Activated CD8-positive, alpha-beta T cell treated with anti-CD3 and anti-CD28 coated beads for 36 hours (primary cell): ENCODE measurements around the gene CGB2. TPM values are rescaled to one million over a fixed set of nuclear protein-coding genes. Genes with fewer than 3 reads are reported as not detected.
A peak's percentile ranks its signal among the peaks of the same experiment; 100 is the strongest.
"Not testable (repeated sequence)": the region's sequence is repeated elsewhere in the genome, so short reads cannot be mapped to it uniquely, and the experiment has no call there.

Source experiments
- ATAC-seq: fragments of 200-7000 bp; cut with Tn5 transposase; one replicate; pipeline ENCODE4 v1.10.0; 2021; ENCODE audit warnings: mild to moderate bottlenecking, moderate library complexity
- CTCF ChIA-PET: fragments of 350-600 bp; sonication (Branson Sonifier 250); formaldehyde crosslinking; loops from one replicate; lab custom pipeline; 2021; ENCODE audit warnings: antibody characterized with exemption; lab: Charles Lee
- POLR2A ChIA-PET: fragments of 350-600 bp; sonication (Branson Sonifier 250); formaldehyde crosslinking; loops from one replicate; lab custom pipeline; 2021; ENCODE audit warnings: antibody characterized with exemption; lab: Charles Lee
- DNase-seq: peaks from one replicate; pipeline ENCODE4 v3.0.0-alpha.2; 2020
- H3K27ac Mint-ChIP-seq: one replicate; pipeline ENCODE4 v1.8.0; 2021; ENCODE audit warnings: mild to moderate bottlenecking, mixed read lengths
- H3K27me3 Mint-ChIP-seq: one replicate; pipeline ENCODE4 v1.8.0; 2021; ENCODE audit warnings: mixed read lengths
- H3K36me3 Mint-ChIP-seq: one replicate; pipeline ENCODE4 v1.8.0; 2021; ENCODE audit warnings: low read depth, mixed read lengths
- H3K4me1 Mint-ChIP-seq: one replicate; pipeline ENCODE4 v1.8.0; 2021; ENCODE audit warnings: low read depth, mixed read lengths
- H3K4me3 Mint-ChIP-seq: one replicate; pipeline ENCODE4 v1.8.0; 2021; ENCODE audit warnings: mild to moderate bottlenecking, moderate library complexity, mixed read lengths
- H3K9me3 Mint-ChIP-seq: one replicate; pipeline ENCODE4 v1.8.0; 2021; ENCODE audit warnings: mixed read lengths
- intact Hi-C: fragments of 100-400 bp; cut with micrococcal nuclease; formaldehyde crosslinking; loops from one replicate; pipeline ENCODE4 v1.10.0; 2022
- microRNA-seq: library from miRNA; unstranded; fragments of <30 nt; microRNA quantifications from one replicate; pipeline ENCODE4 v1.2.0, GENCODE V29; 2022; ENCODE audit warnings: borderline microRNAs expressed, borderline replicate concordance
- total RNA-seq, 2 experiments: library from RNA; stranded (reverse); gene quantifications; one replicate each; pipeline ENCODE4 v1.2.3, GENCODE V29; 2021
- TF ChIP-seq, protein P1 (sequence below): fragments of 200-600 bp; IDR thresholded peaks from one replicate; pipeline ENCODE4 v1.8.0; 2022; ENCODE audit warnings: antibody characterized with exemption, mild to moderate bottlenecking

Gene CGB2
- total RNA-seq, 2 experiments from 2014 or later = not detected

DNA sequence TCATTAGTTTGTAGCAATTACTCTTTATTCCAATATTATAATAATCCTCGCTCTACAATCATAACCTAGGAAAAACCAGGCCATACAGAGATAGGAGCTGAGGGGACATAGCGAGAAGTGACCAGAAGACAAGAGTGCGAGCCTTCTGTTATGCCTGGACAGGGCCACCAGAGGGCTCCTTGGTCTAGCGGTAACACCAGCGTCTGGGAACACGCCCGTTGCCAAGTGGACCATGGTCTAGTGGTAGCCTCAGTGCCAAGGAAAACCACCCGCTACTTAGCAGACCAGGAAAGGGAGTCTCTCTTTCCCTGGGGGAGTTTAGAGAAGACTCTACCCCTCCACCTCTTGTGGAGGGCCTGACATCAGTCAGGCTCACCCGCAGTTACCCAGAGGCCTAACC, 43.2 kb downstream of the CGB2 start:
- ATAC-seq, POLR2A ChIA-PET: not testable (repeated sequence)
- DNase-seq = peak; percentile 33

DNA sequence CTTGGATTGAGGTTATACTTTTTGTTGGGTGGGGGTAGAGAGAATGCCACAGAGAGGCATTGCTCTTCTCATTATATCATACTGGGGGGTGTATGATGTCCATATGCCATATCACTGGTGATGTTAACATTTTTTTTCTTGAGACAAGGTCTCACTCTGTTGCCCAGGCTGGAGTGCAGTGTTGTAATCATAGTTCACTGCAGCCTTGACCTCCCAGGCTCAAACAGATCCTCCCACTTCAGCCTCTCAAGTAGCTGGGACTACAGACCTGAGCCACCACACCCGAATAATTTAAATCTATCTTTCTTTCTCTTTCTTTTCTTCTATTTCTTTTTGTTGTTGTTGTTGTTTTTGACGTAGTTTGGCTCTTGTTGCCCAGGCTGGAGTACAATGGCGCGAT, 48.7 kb downstream of the CGB2 start:
- TF ChIP-seq, protein P1, sequence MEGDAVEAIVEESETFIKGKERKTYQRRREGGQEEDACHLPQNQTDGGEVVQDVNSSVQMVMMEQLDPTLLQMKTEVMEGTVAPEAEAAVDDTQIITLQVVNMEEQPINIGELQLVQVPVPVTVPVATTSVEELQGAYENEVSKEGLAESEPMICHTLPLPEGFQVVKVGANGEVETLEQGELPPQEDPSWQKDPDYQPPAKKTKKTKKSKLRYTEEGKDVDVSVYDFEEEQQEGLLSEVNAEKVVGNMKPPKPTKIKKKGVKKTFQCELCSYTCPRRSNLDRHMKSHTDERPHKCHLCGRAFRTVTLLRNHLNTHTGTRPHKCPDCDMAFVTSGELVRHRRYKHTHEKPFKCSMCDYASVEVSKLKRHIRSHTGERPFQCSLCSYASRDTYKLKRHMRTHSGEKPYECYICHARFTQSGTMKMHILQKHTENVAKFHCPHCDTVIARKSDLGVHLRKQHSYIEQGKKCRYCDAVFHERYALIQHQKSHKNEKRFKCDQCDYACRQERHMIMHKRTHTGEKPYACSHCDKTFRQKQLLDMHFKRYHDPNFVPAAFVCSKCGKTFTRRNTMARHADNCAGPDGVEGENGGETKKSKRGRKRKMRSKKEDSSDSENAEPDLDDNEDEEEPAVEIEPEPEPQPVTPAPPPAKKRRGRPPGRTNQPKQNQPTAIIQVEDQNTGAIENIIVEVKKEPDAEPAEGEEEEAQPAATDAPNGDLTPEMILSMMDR = no peak
- ChIA-PET CTCF (interaction anchor here (1.6 to 3.9 kb wide), 2 partner anchors 18 to 118 kb away, joined by 3 to 18 read pairs; no protein-coding TSS in a partner anchor), POLR2A (no interaction called here)
- DNase-seq (no peak), ATAC-seq (no peak)
- Mint-ChIP-seq H3K36me3 (peaks cover 2% of the 10 kb centered on the region), H3K27ac (no peak overlapping the region), H3K4me1 (peaks cover 6% of the 10 kb centered on the region), H3K27me3 (peaks cover 6% of the 10 kb centered on the region), H3K9me3 (no peaks in the 10 kb centered on the region), H3K4me3 (no peak overlapping the region)
- intact Hi-C loops = no loop called here

More for the DNA sequence above, 43.2 kb downstream of the CGB2 start:
- H3K36me3 Mint-ChIP-seq, H3K27ac Mint-ChIP-seq, H3K4me1 Mint-ChIP-seq, H3K4me3 Mint-ChIP-seq, H3K9me3 Mint-ChIP-seq, intact Hi-C loops: not testable (repeated sequence)
- TF ChIP-seq, protein P1 = peak; percentile 62
- CTCF ChIA-PET = interaction anchor here (1.0 to 2.4 kb wide), 5 partner anchors 12 to 150 kb away, joined by 3 to 8 read pairs (median 4); partner anchors contain the start of gene CGB7
- peaks cover 44% of the 10 kb centered on the region for H3K27me3 Mint-ChIP-seq

DNA sequence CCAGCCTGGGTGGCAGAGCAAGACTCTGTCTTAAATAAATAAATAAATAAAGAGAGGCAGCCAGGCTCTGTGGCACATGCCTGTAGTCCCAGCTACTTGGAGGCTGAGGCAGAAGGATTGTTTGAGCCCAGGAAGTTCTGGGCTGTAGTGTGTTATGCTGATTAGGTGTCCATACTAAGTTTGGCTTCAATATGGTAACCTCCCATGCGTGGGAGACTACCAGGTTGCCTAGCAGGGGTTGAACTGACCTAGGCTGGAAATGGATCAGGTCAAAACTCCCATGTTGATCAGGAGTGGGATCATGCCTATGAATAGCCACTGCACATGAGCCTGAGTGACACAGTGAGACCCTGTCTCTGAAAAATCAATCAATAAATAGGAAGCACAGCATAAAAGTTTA, 49.6 kb downstream of the CGB2 start:
- TF ChIP-seq, protein P1 = no peak
- Mint-ChIP-seq H3K4me1 (peaks cover 10% of the 10 kb centered on the region), H3K27me3 (peaks cover 2% of the 10 kb centered on the region), H3K9me3 (no peaks in the 10 kb centered on the region), H3K36me3 (peaks cover 8% of the 10 kb centered on the region), H3K27ac (no peak overlapping the region), H3K4me3 (no peak overlapping the region)
- ChIA-PET CTCF (interaction anchor here (1.6 to 3.9 kb wide), 2 partner anchors 17 to 118 kb away, joined by 3 to 18 read pairs; no protein-coding TSS in a partner anchor), POLR2A (no interaction called here)
- no peak for ATAC-seq
- intact Hi-C loops = no loop called here
- DNase-seq = no peak

Small RNA genes within 50 kb of the gene (microRNA-seq; reads per million reads assigned to microRNA genes)
- not detected for gene MIR6798

Other genes with a start within 250 kb of the CGB2 start
- 10 to 100 TPM; 59.5 to 63.3 TPM for gene BCAT2, start 220.9 kb upstream of the CGB2 start, total RNA-seq
- under 1 TPM; 0.47 to 0.56 TPM for gene HSD17B14, start 195.4 kb upstream of the CGB2 start, total RNA-seq
- 1 to 10 TPM; 9.4 to 9.7 TPM for gene PLEKHA4, start 163.3 kb upstream of the CGB2 start, total RNA-seq
- gene PPP1R15A, start 159.5 kb upstream of the CGB2 start, total RNA-seq = 10 to 100 TPM; 77.8 to 81.2 TPM
- under 1 TPM; 0.68 to 0.85 TPM for gene TULP2, start 133.1 kb upstream of the CGB2 start, total RNA-seq
- 100 to 1,000 TPM; 102 to 114 TPM for gene NUCB1, start 131.6 kb upstream of the CGB2 start, total RNA-seq
- 1 to 10 TPM; 1.4 to 2.8 TPM for gene DHDH, start 98.2 kb upstream of the CGB2 start, total RNA-seq
- gene BAX, start 77.0 kb upstream of the CGB2 start, total RNA-seq = 100 to 1,000 TPM; 182 to 189 TPM
- 1,000 to 10,000 TPM; 1,296 to 1,324 TPM for gene FTL, start 66.6 kb upstream of the CGB2 start, total RNA-seq
- gene GYS1, start 38.6 kb upstream of the CGB2 start, total RNA-seq = 10 to 100 TPM; 58.1 to 58.7 TPM
- gene RUVBL2, start 38.0 kb upstream of the CGB2 start, total RNA-seq = 100 to 1,000 TPM; 175 to 176 TPM
- gene LHB, start 14.8 kb upstream of the CGB2 start, total RNA-seq = not detected
- gene CGB3, start 7.6 kb upstream of the CGB2 start, total RNA-seq = not detected
- gene CGB1, start 5.0 kb downstream of the CGB2 start, total RNA-seq = not detected
- gene CGB5, start 12.0 kb downstream of the CGB2 start, total RNA-seq = not detected
- not detected for gene CGB8, start 17.2 kb downstream of the CGB2 start, total RNA-seq
- gene CGB7, start 25.9 kb downstream of the CGB2 start, total RNA-seq = not detected
- not detected for gene NTF4, start 32.9 kb downstream of the CGB2 start, total RNA-seq
- gene KCNA7, start 40.8 kb downstream of the CGB2 start, total RNA-seq = not detected
- gene SNRNP70, start 53.6 kb downstream of the CGB2 start, total RNA-seq = 100 to 1,000 TPM; 187 to 188 TPM
- gene LIN7B, start 82.5 kb downstream of the CGB2 start, total RNA-seq = 1 to 10 TPM; 2.1 to 4.4 TPM
- 1 to 10 TPM; 1.5 to 2.0 TPM for gene C19orf73, start 87.3 kb downstream of the CGB2 start, total RNA-seq
- 1 to 10 TPM; 3.9 to 5.1 TPM for gene PPFIA3, start 87.7 kb downstream of the CGB2 start, total RNA-seq
- not detected for gene HRC, start 123.5 kb downstream of the CGB2 start, total RNA-seq
- gene TRPM4, start 125.9 kb downstream of the CGB2 start, total RNA-seq = under 1 TPM; 0.40 to 0.54 TPM